Transverse colon (tissue), 4 donors: ENCODE data around the gene DYNC1LI2. TPM values are rescaled to one million over a fixed set of nuclear protein-coding genes. Genes with fewer than 3 reads are reported as not detected.

Source experiments
- DNase-seq: peaks from one replicate; pipeline ENCODE4 v3.0.0-alpha.2; 2019
- H3K27ac ChIP-seq, 4 donors: fragments of 200-600 bp; sonication (generic); 2 replicates each; pipeline ENCODE4 v1.5.1; 2016 to 2018; ENCODE audit warnings: inconsistent platforms in 4 of 4
- H3K27me3 ChIP-seq: fragments of 200-600 bp; sonication (generic); 2 replicates; pipeline ENCODE4 v1.5.1; 2017; ENCODE audit warnings: inconsistent platforms
- H3K36me3 ChIP-seq, 4 donors: fragments of 200-600 bp; sonication (generic); 2 replicates each; pipeline ENCODE4 v1.5.1; 2017 to 2019; ENCODE audit warnings: inconsistent platforms in 4 of 4
- H3K4me1 ChIP-seq, 4 donors: fragments of 200-600 bp; sonication (generic); 2 replicates each; pipeline ENCODE4 v1.5.1; 2017 to 2020; ENCODE audit warnings: inconsistent platforms in 4 of 4
- H3K4me3 ChIP-seq, 4 donors: fragments of 200-600 bp; sonication (generic); 1 replicate in 1 of 4; 2 replicates in 3 of 4; pipeline versions ENCODE4 v1.5.1 to v1.6.1; 2017 to 2019; ENCODE audit warnings: inconsistent platforms in 4 of 4
- H3K9me3 ChIP-seq, 2 donors: fragments of 200-600 bp; sonication (generic); 2 replicates each; pipeline ENCODE4 v1.5.1; 2017 to 2019; ENCODE audit warnings: inconsistent platforms in 2 of 2
- CTCF ChIP-seq, 5 experiments: fragments of 200-600 bp in 3 of 5; fragments of 450-650 bp in 2 of 5; sonication (generic) in 3 of 5; IDR thresholded peaks; 1 replicate in 2 of 5; 2 replicates in 3 of 5; pipeline ENCODE4 v1.5.1; 2016 to 2017; ENCODE audit warnings: antibody characterized with exemption in 5 of 5, inconsistent platforms in 3 of 5, mild to moderate bottlenecking in 2 of 5, moderate library complexity in 1 of 5
- EP300 ChIP-seq: sonication (generic); formaldehyde crosslinking; IDR thresholded peaks from one replicate; pipeline ENCODE4 v1.6.1; 2017; ENCODE audit warnings: antibody characterized with exemption, low read depth
- POLR2A ChIP-seq: fragments of 450-650 bp; IDR thresholded peaks from one replicate; pipeline ENCODE4 v1.6.1; 2016; ENCODE audit warnings: antibody characterized with exemption, mild to moderate bottlenecking, moderate library complexity
- POLR2AphosphoS5 ChIP-seq, 3 donors: sonication (generic); formaldehyde crosslinking; IDR thresholded peaks; one replicate each; pipeline ENCODE4 v1.6.1; 2016; ENCODE audit warnings: antibody characterized with exemption in 3 of 3
- WGBS, 2 donors: methylation state at CpG; one replicate each; pipeline ENCODE4 v1.1.5; 2018; ENCODE audit warnings: low coverage in 1 of 2; 5-methylcytosine and 5-hydroxymethylcytosine counted together
- in situ Hi-C, 4 donors: fragments of 200-750 bp; cut with MboI; loops; one replicate each; pipeline versions ENCODE4 v1.15.0 to v1.15.1; 2017; ENCODE audit warnings: low sequenced_read_pairs in 3 of 4, low pct_ligation_motif_present in 1 of 4, low pct_unique_long_range_greater_than_20kb in 1 of 4
- intact Hi-C: fragments of 100-400 bp; cut with DNase I; formaldehyde crosslinking; loops from one replicate; pipeline ENCODE4 v1.15.1; 2023; ENCODE audit warnings: low total_unique reads
- total RNA-seq, 4 donors: library from RNA; depleted of rRNA; stranded (reverse); fragments of >200 nt; gene quantifications; one replicate each; pipeline ENCODE4 v1.1.0, GENCODE V29; 2016

Gene DYNC1LI2
- total RNA-seq, 4 donors from 2014 or later: 199 to 393 (median 284) TPM

DNA sequence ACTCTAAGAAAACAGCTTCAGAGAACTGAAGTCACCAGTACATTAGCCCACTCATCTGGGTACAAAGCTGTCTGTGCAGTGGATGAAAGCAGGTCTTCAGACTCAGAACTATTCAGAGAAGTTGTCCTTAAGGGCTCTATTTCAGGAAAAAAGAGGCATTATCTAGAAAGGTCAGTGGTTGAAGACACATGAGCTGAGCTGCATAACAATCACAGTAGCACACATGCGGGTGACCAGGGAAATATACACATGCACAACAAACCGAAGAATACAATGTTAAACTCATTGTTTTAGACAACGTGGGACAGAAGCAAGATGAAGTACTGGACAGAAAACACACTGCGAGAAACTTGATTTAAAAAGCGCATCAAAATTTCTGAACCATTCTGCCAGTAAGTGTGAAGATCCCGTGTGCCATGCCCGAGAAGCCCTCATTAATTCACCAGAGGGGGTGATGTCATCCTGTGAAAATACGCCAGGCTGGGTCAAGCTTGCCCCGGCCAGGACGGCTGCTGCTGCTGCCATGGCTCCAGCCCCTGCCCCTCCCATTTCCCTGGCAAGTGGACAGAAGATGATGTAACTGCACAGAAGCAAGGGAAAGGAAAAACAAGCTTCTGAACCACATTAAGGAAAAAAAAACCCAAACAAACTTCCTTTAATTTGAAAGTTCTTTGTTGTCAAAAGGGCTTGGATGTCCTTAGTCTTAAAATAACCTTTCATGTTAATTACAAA, 10.1 kb downstream of the DYNC1LI2 start:
- Histone ChIP-seq H3K9me3 (no peaks in the 10 kb centered on the region), H3K27ac (peak overlapping the region; percentile 84 to 90 (median 88)), H3K4me1 (peaks cover 30 to 46% (median 35%) of the 10 kb centered on the region in 4 donors), H3K36me3 (peaks cover 0 to 21% (median 10%) of the 10 kb centered on the region in 4 donors), H3K27me3 (no peaks in the 10 kb centered on the region), H3K4me3 (no peak overlapping the region)
- peak; percentile 89 for DNase-seq
- TF ChIP-seq POLR2AphosphoS5 (IDR thresholded peaks at IDR 0.05) (peak in 2 of 3 donors; percentile 54 to 67), CTCF (IDR thresholded peaks at IDR 0.05) (peak in 1 of 5 experiments; percentile 19), EP300 (no peak)
- 35 to 50% methylated on average over 8 to 10 of the region's 10 CpGs for WGBS, 2 donors
- in situ Hi-C loops: no loop called here
- intact Hi-C loops: no loop called here

DNA sequence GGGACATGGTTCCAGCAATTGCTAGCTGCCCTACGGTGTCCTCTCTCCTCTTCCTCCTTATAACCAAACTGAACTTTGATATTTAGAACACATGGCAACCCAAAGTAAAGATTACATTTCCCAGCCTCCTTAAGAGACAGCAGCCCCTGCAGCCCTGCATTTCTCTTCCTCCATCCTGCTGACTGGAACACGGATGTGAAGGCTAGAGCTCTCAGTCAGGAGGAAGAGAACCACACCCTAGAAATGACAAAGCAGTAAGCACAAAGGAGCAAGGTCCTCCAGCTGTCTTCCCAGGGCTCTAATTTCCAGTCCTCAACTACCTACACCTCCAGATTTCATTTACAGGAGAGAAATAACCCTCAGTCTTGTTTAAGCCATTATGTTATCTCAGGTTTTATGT, 10.9 kb downstream of the DYNC1LI2 start:
- peaks cover 0 to 28% (median 14%) of the 10 kb centered on the region in 4 donors for H3K36me3 ChIP-seq
- no peaks in the 10 kb centered on the region for H3K27me3 ChIP-seq

GRCh38 chr16:66740010-66740409, 11.4 kb downstream of the DYNC1LI2 start:
- peak; percentile 53 to 69 (median 67) for TF ChIP-seq CTCF (IDR thresholded peaks at IDR 0.05)
- no peak for TF ChIP-seq EP300
- no peak for TF ChIP-seq POLR2AphosphoS5 (IDR thresholded peaks at IDR 0.05)
- Histone ChIP-seq H3K27ac (peak overlapping the region; percentile 84 to 90 (median 88)), H3K36me3 (peaks cover 0 to 28% (median 14%) of the 10 kb centered on the region in 4 donors), H3K27me3 (no peaks in the 10 kb centered on the region), H3K4me1 (peaks cover 30 to 41% (median 34%) of the 10 kb centered on the region in 4 donors), H3K9me3 (no peaks in the 10 kb centered on the region), H3K4me3 (no peak overlapping the region)
- DNase-seq: peak; percentile 32
- intact Hi-C loops (no loop called here), in situ Hi-C loops (no loop called here)
- WGBS, 2 donors: 13 to 34% methylated on average over 2 of the region's 2 CpGs

More for the DNA sequence above, 10.9 kb downstream of the DYNC1LI2 start:
- Histone ChIP-seq H3K4me1 (peaks cover 30 to 41% (median 34%) of the 10 kb centered on the region in 4 donors), H3K27ac (peak overlapping the region; percentile 84 to 90 (median 88)), H3K9me3 (no peaks in the 10 kb centered on the region), H3K4me3 (no peak overlapping the region)
- 37% methylated on average over 2 of the region's 2 CpGs; no CpG with 5 or more reads in 1 of the 2 donors for WGBS, 2 donors
- TF ChIP-seq POLR2A (peak; percentile 69), CTCF (IDR thresholded peaks at IDR 0.05) (no peak), EP300 (no peak), POLR2AphosphoS5 (IDR thresholded peaks at IDR 0.05) (peak; percentile 22 to 81 (median 77))
- DNase-seq: peak; percentile 65
- in situ Hi-C loops (no loop called here), intact Hi-C loops (no loop called here)

GRCh38 chr16:66735891-66736290, 15.5 kb downstream of the DYNC1LI2 start:
- peaks cover 0 to 60% (median 28%) of the 10 kb centered on the region in 4 donors for H3K36me3 ChIP-seq
- no peaks in the 10 kb centered on the region for H3K9me3 ChIP-seq
- H3K27me3 ChIP-seq: no peaks in the 10 kb centered on the region
- DNase-seq: no peak
- WGBS, 2 donors: 85% methylated on average over 4 of the region's 4 CpGs; no CpG with 5 or more reads in 1 of the 2 donors
- no peak overlapping the region for H3K4me3 ChIP-seq
- H3K4me1 ChIP-seq: peaks cover 12 to 20% (median 16%) of the 10 kb centered on the region in 4 donors
- in situ Hi-C loops: no loop called here
- no peak for TF ChIP-seq CTCF (IDR thresholded peaks at IDR 0.05)
- no peak for TF ChIP-seq EP300
- no peak for TF ChIP-seq POLR2A
- no peak for TF ChIP-seq POLR2AphosphoS5 (IDR thresholded peaks at IDR 0.05)
- intact Hi-C loops: no loop called here
- H3K27ac ChIP-seq: no peak overlapping the region
